ENCODE measurements around the gene SYNC. TPM values are rescaled to one million over a fixed set of nuclear protein-coding genes. Genes with fewer than 3 reads are reported as not detected.

The SYNC gene
- total RNA-seq: 10 to 100 TPM in 1 of 8 experiments, 1 to 10 TPM in 2, under 1 TPM in 5; 0.24 to 26.0 (median 0.49) TPM

- no CpG with 5 or more reads among the region's 70 CpGs for WGBS, 10 experiments
- ATAC-seq (replicated peaks in 6 of 8): peak; percentile 28 to 77 (median 71)
- Histone ChIP-seq H3K4me3 (peak within 1 kb of the TSS; percentile 27 to 39 (median 28)), H3K27ac (no peak within 1 kb of the TSS), H3K4me1 (replicated peaks in 1 of 2) (peaks cover 12 to 21% of the 10 kb centered on the region in 2 donors)
- in situ Hi-C loops (cut with MboI; ENCODE audit: low pct_unique_long_range_greater_than_20kb in 2 of 9, low sequenced_read_pairs in 9 of 9, unreplicated experiment in 9 of 9): loop anchor here in 1 of 9 experiments (25.0 kb wide), 1 partner anchor 159 kb away; the partner anchor contains the start of gene FNDC5
Measured at GRCh38 chr1:32702599-32703478, at the start of gene SYNC. SYNC (minus strand) TSS chr1:32702770; CDS start chr1:32702660, 110 bp downstream.

- no peak overlapping the region for H3K27ac ChIP-seq
- in situ Hi-C loops (cut with MboI; ENCODE audit: low pct_unique_long_range_greater_than_20kb in 2 of 9, low sequenced_read_pairs in 9 of 9, unreplicated experiment in 9 of 9): no loop called here
- 14 to 65% (median 58%) methylated on average over 1 to 3 of the region's 3 CpGs; no CpG with 5 or more reads in 4 of the 10 experiments for WGBS, 10 experiments
- peaks cover 0 to 5% of the 10 kb centered on the region in 2 donors for H3K4me1 ChIP-seq (replicated peaks in 1 of 2)
- H3K4me3 ChIP-seq: no peak overlapping the region
- no peak for ATAC-seq (replicated peaks in 6 of 8)
Measured at GRCh38 chr1:32749771-32750170, 47.2 kb upstream of the SYNC start.

GRCh38 chr1:32749332-32749731 is 46.8 kb upstream of the SYNC start:
- WGBS, 10 experiments: 77 to 100% (median 87%) methylated on average over 1 to 4 of the region's 4 CpGs; no CpG with 5 or more reads in 4 of the 10 experiments
- ATAC-seq (replicated peaks in 6 of 8): no peak
- in situ Hi-C loops (cut with MboI; ENCODE audit: low pct_unique_long_range_greater_than_20kb in 2 of 9, low sequenced_read_pairs in 9 of 9, unreplicated experiment in 9 of 9): no loop called here
- peaks cover 0 to 5% of the 10 kb centered on the region in 2 donors for H3K4me1 ChIP-seq (replicated peaks in 1 of 2)
- H3K4me3 ChIP-seq: no peak overlapping the region
- no peak overlapping the region for H3K27ac ChIP-seq

GRCh38 chr1:32748926-32749325 is 46.4 kb upstream of the SYNC start:
- whole genome bisulfite sequencing, 10 experiments: 66 to 93% (median 88%) methylated on average over 2 to 7 of the region's 8 CpGs; no CpG with 5 or more reads in 3 of the 10 experiments
- in situ Hi-C loops (cut with MboI; ENCODE audit: low pct_unique_long_range_greater_than_20kb in 2 of 9, low sequenced_read_pairs in 9 of 9, unreplicated experiment in 9 of 9): no loop called here
- Histone ChIP-seq H3K4me3 (no peak overlapping the region), H3K4me1 (replicated peaks in 1 of 2) (peaks cover 0 to 5% of the 10 kb centered on the region in 2 donors), H3K27ac (no peak overlapping the region)
- no peak for ATAC-seq (replicated peaks in 6 of 8)

- Histone ChIP-seq H3K4me1 (replicated peaks in 1 of 2) (peaks cover 0 to 2% of the 10 kb centered on the region in 2 donors), H3K27ac (no peak overlapping the region), H3K4me3 (no peak overlapping the region)
- no peak for ATAC-seq (replicated peaks in 6 of 8)
- in situ Hi-C loops (cut with MboI; ENCODE audit: low pct_unique_long_range_greater_than_20kb in 2 of 9, low sequenced_read_pairs in 9 of 9, unreplicated experiment in 9 of 9): no loop called here
- 74 to 100% (median 90%) methylated on average over 1 to 4 of the region's 4 CpGs; no CpG with 5 or more reads in 4 of the 10 experiments for WGBS, 10 experiments
Measured at GRCh38 chr1:32748348-32748747, 45.8 kb upstream of the SYNC start.

GRCh38 chr1:32746130-32746529 is 43.6 kb upstream of the SYNC start:
- Histone ChIP-seq H3K4me1 (replicated peaks in 1 of 2) (peaks cover 8 to 17% of the 10 kb centered on the region in 2 donors), H3K27ac (no peak overlapping the region), H3K4me3 (no peak overlapping the region)
- no peak for ATAC-seq (replicated peaks in 6 of 8)
- WGBS, 10 experiments: 81 to 100% (median 93%) methylated on average over 2 to 9 of the region's 9 CpGs; no CpG with 5 or more reads in 1 of the 10 experiments
- in situ Hi-C loops (cut with MboI; ENCODE audit: low pct_unique_long_range_greater_than_20kb in 2 of 9, low sequenced_read_pairs in 9 of 9, unreplicated experiment in 9 of 9): no loop called here

GRCh38 chr1:32744071-32744425 is 41.5 kb upstream of the SYNC start:
- peaks cover 9 to 20% of the 10 kb centered on the region in 2 donors for H3K4me1 ChIP-seq (replicated peaks in 1 of 2)
- H3K4me3 ChIP-seq: no peak overlapping the region
- no peak overlapping the region for H3K27ac ChIP-seq
- ATAC-seq (replicated peaks in 6 of 8): no peak
- in situ Hi-C loops (cut with MboI; ENCODE audit: low pct_unique_long_range_greater_than_20kb in 2 of 9, low sequenced_read_pairs in 9 of 9, unreplicated experiment in 9 of 9): no loop called here

GRCh38 chr1:32743380-32744070 is 41.0 kb upstream of the SYNC start:
- 0 to 79% (median 48%) methylated on average over 1 to 6 of the region's 6 CpGs; no CpG with 5 or more reads in 3 of the 10 experiments for WGBS, 10 experiments
- in situ Hi-C loops (cut with MboI; ENCODE audit: low pct_unique_long_range_greater_than_20kb in 2 of 9, low sequenced_read_pairs in 9 of 9, unreplicated experiment in 9 of 9): no loop called here
- peaks cover 9 to 20% of the 10 kb centered on the region in 2 donors for H3K4me1 ChIP-seq (replicated peaks in 1 of 2)
- no peak overlapping the region for H3K4me3 ChIP-seq
- H3K27ac ChIP-seq: no peak overlapping the region
- ATAC-seq (replicated peaks in 6 of 8): peak in 2 of 8 experiments; percentile 4 to 16

GRCh38 chr1:32742956-32743355 is 40.4 kb upstream of the SYNC start:
- H3K27ac ChIP-seq: no peak overlapping the region
- peak in 3 of 8 experiments; percentile 3 to 50 (median 18) for ATAC-seq (replicated peaks in 6 of 8)
- WGBS, 10 experiments: 59 to 100% (median 78%) methylated on average over 1 to 4 of the region's 4 CpGs; no CpG with 5 or more reads in 5 of the 10 experiments
- no peak overlapping the region for H3K4me3 ChIP-seq
- in situ Hi-C loops (cut with MboI; ENCODE audit: low pct_unique_long_range_greater_than_20kb in 2 of 9, low sequenced_read_pairs in 9 of 9, unreplicated experiment in 9 of 9): no loop called here
- H3K4me1 ChIP-seq (replicated peaks in 1 of 2): peaks cover 9 to 20% of the 10 kb centered on the region in 2 donors

GRCh38 chr1:32742199-32742947 is 39.8 kb upstream of the SYNC start:
- in situ Hi-C loops (cut with MboI; ENCODE audit: low pct_unique_long_range_greater_than_20kb in 2 of 9, low sequenced_read_pairs in 9 of 9, unreplicated experiment in 9 of 9): no loop called here
- H3K4me3 ChIP-seq: peak overlapping the region; percentile 27 to 45 (median 40)
- peak in 5 of 8 experiments; percentile 47 to 56 (median 50) for ATAC-seq (replicated peaks in 6 of 8)

GRCh38 chr1:32741413-32742198 is 39.0 kb upstream of the SYNC start:
- in situ Hi-C loops (cut with MboI; ENCODE audit: low pct_unique_long_range_greater_than_20kb in 2 of 9, low sequenced_read_pairs in 9 of 9, unreplicated experiment in 9 of 9): no loop called here
- Histone ChIP-seq H3K27ac (peak overlapping the region in 1 of 2 donors; percentile 7), H3K4me1 (replicated peaks in 1 of 2) (peaks cover 9 to 27% of the 10 kb centered on the region in 2 donors), H3K4me3 (peak overlapping the region; percentile 27 to 45 (median 40))
- ATAC-seq (replicated peaks in 6 of 8): peak; percentile 63 to 82 (median 72)
- WGBS, 10 experiments: no CpG with 5 or more reads among the region's 103 CpGs

More at GRCh38 chr1:32742199-32742947, 39.8 kb upstream of the SYNC start:
- 0 to 100% (median 38%) methylated on average over 1 to 4 of the region's 28 CpGs; no CpG with 5 or more reads in 5 of the 10 experiments for WGBS, 10 experiments
- Histone ChIP-seq H3K4me1 (replicated peaks in 1 of 2) (peaks cover 9 to 22% of the 10 kb centered on the region in 2 donors), H3K27ac (peak overlapping the region in 1 of 2 donors; percentile 7)

- ATAC-seq (replicated peaks in 6 of 8): no peak
- WGBS, 10 experiments: 53 to 90% (median 63%) methylated on average over 2 to 8 of the region's 10 CpGs; no CpG with 5 or more reads in 7 of the 10 experiments
- H3K4me3 ChIP-seq: peak overlapping the region; percentile 27 to 45 (median 40)
- in situ Hi-C loops (cut with MboI; ENCODE audit: low pct_unique_long_range_greater_than_20kb in 2 of 9, low sequenced_read_pairs in 9 of 9, unreplicated experiment in 9 of 9): no loop called here
- peak overlapping the region in 1 of 2 donors; percentile 7 for H3K27ac ChIP-seq
- H3K4me1 ChIP-seq (replicated peaks in 1 of 2): peaks cover 9 to 27% of the 10 kb centered on the region in 2 donors
Measured at GRCh38 chr1:32741059-32741412, 38.5 kb upstream of the SYNC start.
